ENCODE data around the gene MLC1. TPM values are rescaled to one million over a fixed set of nuclear protein-coding genes. Genes with fewer than 3 reads are reported as not detected.

Gene MLC1
- total and polyA plus RNA-seq, 10 of the 15 experiments (the other 5 are each of a cell fraction or from before 2014, with no cell fraction given): 0.03 to 0.15 (median 0.07) TPM; not detected in 7

DNA sequence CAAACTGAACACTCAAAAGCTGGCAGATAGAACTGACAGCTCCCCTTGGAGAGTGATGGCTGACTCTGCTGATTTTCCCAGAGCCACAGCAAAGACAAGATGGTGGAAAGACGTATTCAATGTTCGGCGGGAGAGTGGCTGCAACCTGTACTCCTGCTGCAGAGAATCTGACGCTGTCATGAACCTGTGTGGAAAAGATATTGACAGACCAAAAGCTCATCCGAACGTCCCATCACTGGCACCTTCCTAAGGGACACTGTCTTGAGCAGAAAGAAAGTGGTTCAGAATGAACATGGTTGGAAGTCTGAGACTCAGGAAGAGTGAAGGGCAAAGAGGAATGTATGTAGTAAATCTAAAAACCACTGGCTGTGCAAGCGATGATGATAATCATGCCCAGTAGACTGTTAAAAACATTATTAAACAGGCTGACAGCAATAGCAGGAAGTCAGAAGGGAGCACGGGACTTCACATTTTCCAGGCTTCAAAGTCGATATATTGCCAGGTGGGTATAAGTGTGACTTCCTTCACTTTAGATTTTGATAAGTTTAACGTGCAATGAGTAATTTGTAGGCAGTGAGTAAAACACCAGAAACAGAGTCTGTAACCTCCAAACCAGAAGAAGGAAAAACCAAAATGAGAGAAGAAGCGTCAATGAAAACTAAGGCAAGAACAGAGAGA, 66.5 kb downstream of the MLC1 start:
- ATAC-seq: no peak
- no peak for TF ChIP-seq RAD21 (IDR thresholded peaks at IDR 0.05; ENCODE audit: insufficient read depth, low read depth, low read length)
- no peak for TF ChIP-seq PML (IDR thresholded peaks at IDR 0.05; ENCODE audit: low read length)
- TF ChIP-seq MYB (IDR thresholded peaks at IDR 0.05; ENCODE audit: borderline replicate concordance, low read depth, low read length): no peak
- TF ChIP-seq ATF7 (IDR thresholded peaks at IDR 0.05; ENCODE audit: low read depth): no peak
- TF ChIP-seq YY1 (IDR thresholded peaks at IDR 0.05; ENCODE audit: low read depth, low read length): 0 out of 2 replicates have a peak, but pooled peaks have one; percentile 13
- no peak for TF ChIP-seq HDGF (IDR thresholded peaks at IDR 0.05)
- no peak for TF ChIP-seq SUZ12 (IDR thresholded peaks at IDR 0.05; ENCODE audit: unreplicated experiment)
- no peak for TF ChIP-seq NR2C1 (IDR thresholded peaks at IDR 0.05)
- TF ChIP-seq STAT1 (conservative IDR thresholded peaks at IDR 0.05): no peak
- no peak for TF ChIP-seq FOXM1 (IDR thresholded peaks at IDR 0.05; ENCODE audit: low read depth, low read length)
- TF ChIP-seq MLLT1 (IDR thresholded peaks at IDR 0.05): peak; percentile 33; the same call in 1 of the 2 replicates
- TF ChIP-seq BHLHE40 (IDR thresholded peaks at IDR 0.05; ENCODE audit: borderline replicate concordance in 1 of 2, low read depth in 2 of 2, low read length in 1 of 2): peak in 1 of 2 experiments; percentile 41; a peak in 1 of 4 replicates
- TF ChIP-seq FOS (IDR thresholded peaks at IDR 0.05; ENCODE audit: borderline replicate concordance, extremely low read depth, insufficient read length): no peak
- no peak for TF ChIP-seq CHD4 (IDR thresholded peaks at IDR 0.05)
- no peak for TF ChIP-seq CBFB (IDR thresholded peaks at IDR 0.05; ENCODE audit: low read depth)
- TF ChIP-seq BACH1 (IDR thresholded peaks at IDR 0.05; ENCODE audit: borderline replicate concordance): no peak
- TF ChIP-seq BCL3 (IDR thresholded peaks at IDR 0.05; ENCODE audit: borderline replicate concordance, insufficient read depth, low read depth, low read length, poor library complexity, severe bottlenecking): no peak
- no peaks in the 10 kb centered on the region for H3K79me2 ChIP-seq (ENCODE audit: control insufficient read depth, insufficient read depth, low read length)
- no peak for DNase-seq (ENCODE audit: low read depth, low spot score)
- peaks cover 25% of the 10 kb centered on the region for H3K4me1 ChIP-seq (ENCODE audit: control insufficient read depth, insufficient read depth, low read length)
- no peaks in the 10 kb centered on the region; a peak in 2 of 4 replicates for H3K27me3 ChIP-seq (replicated peaks in 1 of 2; ENCODE audit: control insufficient read depth in 2 of 2, insufficient read depth in 2 of 2, low read length in 1 of 2)
- ChIA-PET SMC1A (ENCODE audit: uncharacterized antibody, unreplicated experiment) (interaction anchor here (0.8 to 1.4 kb wide), 2 partner anchors 12 to 163 kb away, joined by 5 read pairs; no protein-coding TSS in a partner anchor), CTCF (interaction anchor here (0.6 to 2.7 kb wide), 7 partner anchors 12 to 88 kb away, joined by 3 to 18 read pairs (median 4); no protein-coding TSS in a partner anchor), POLR2A (interaction anchor here (0.6 to 0.8 kb wide), 2 partner anchors 12 to 184 kb away, joined by 3 read pairs; no protein-coding TSS in a partner anchor), RAD21 (ENCODE audit: unreplicated experiment) (interaction anchor here (0.9 to 3.0 kb wide), 3 partner anchors 11 to 88 kb away, joined by 3 to 13 read pairs (median 6); no protein-coding TSS in a partner anchor)
- H2AFZ ChIP-seq (ENCODE audit: control insufficient read depth, low read depth, low read length): no peak overlapping the region
- no peak overlapping the region for H3K4me3 ChIP-seq
- H3K27ac ChIP-seq (ENCODE audit: control insufficient read depth, insufficient read depth): no peak overlapping the region
- H3K36me3 ChIP-seq (ENCODE audit: control insufficient read depth in 2 of 2, insufficient read depth in 2 of 2, low read length in 1 of 2): no peaks in the 10 kb centered on the region
- no peak overlapping the region for H3K4me2 ChIP-seq (ENCODE audit: control insufficient read depth, insufficient read depth)
- intact Hi-C loops (cut with micrococcal nuclease; ENCODE audit: unreplicated experiment) (loop anchor here (5.0 kb wide), 1 partner anchor 86 kb away; no protein-coding TSS in a partner anchor), in situ Hi-C loops (cut with MboI) (no loop called here)
- no TSS peak for BruUV-seq (replicated peaks)
- FAIRE-seq: no peak
- no peak overlapping the region for H3K9ac ChIP-seq (ENCODE audit: control insufficient read depth, insufficient read depth, low read length)
- H4K20me1 ChIP-seq (ENCODE audit: control insufficient read depth, insufficient read depth): no peaks in the 10 kb centered on the region
- WGBS (ENCODE audit: insufficient coverage, insufficient replicate concordance, low lambda C conversion rate, missing lambda C conversion rate): 51% methylated on average over 11 of the region's 11 CpGs
- H3K9me3 ChIP-seq (replicated peaks; ENCODE audit: control insufficient read depth, insufficient read depth, low read length): no peaks in the 10 kb centered on the region; the same call in 2 of the 3 replicates

All from GM12878 (cell line).